ENCODE data around the gene PCSK6.

DNA sequence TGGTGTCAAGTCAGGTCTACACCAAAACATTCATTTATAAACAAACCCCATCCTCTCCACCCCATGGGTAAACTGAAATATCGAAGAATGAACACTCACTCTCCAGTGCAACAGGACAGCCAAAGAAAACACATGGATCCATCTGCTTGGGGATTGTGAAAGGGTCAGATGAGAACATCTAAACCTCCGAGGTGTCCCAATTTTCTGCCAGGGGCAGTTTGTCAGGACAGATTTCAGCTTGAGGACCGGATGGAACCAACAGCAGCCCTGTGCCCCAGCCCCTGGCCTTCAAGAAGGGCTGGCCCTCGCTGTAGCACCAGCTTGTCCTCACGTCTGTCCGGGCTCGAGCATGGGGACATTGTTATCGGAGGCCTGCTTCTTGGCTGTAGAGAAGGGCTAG is 45.5 kb downstream of the PCSK6 start:
- TF ChIP-seq CTCF (conservative IDR thresholded peaks at IDR 0.05; ENCODE audit: low read depth, low read length) (no peak), EZH2phosphoT487 (IDR thresholded peaks at IDR 0.05; ENCODE audit: borderline replicate concordance, low read length) (no peak), EZH2 (IDR thresholded peaks at IDR 0.05; ENCODE audit: low read length, unreplicated experiment) (no peak)

Data from PC-3 (cell line).